Anterior cingulate cortex (tissue), 58 donors: ENCODE results near the gene ARPC5.
A peak's percentile ranks its signal among the peaks of the same experiment; 100 is the strongest.

Source experiments
- DNase-seq, 58 donors: peaks; one replicate each; lab custom pipeline; 2025; lab: John Stamatoyannopoulos, UW

Gene ARPC5

GRCh38 chr1:183589384-183589783, 46.2 kb downstream of the ARPC5 start:
- DNase-seq: no peak

DNA sequence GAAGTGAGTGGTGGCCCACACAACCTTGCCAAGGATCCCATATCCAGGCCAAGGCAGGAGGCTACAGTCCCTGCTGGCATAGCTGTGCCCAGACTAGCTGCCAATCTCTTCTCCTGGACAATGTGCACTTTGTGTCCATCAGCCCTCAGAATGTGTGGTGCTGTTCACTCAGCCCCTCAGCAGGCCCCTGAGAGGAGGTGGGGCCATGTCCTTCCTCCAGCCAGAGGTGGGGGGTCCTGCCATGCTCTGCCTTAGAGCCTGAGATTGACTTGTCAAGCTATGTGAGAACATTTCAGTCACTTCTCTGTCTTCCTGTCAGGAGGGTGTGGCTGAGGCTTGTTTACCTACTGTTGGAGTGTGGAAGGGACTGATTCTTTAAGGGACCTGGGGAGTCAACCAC, 46.8 kb downstream of the ARPC5 start:
- DNase-seq: peak in 26 of 58 donors; percentile 10 to 71 (median 36)

DNA sequence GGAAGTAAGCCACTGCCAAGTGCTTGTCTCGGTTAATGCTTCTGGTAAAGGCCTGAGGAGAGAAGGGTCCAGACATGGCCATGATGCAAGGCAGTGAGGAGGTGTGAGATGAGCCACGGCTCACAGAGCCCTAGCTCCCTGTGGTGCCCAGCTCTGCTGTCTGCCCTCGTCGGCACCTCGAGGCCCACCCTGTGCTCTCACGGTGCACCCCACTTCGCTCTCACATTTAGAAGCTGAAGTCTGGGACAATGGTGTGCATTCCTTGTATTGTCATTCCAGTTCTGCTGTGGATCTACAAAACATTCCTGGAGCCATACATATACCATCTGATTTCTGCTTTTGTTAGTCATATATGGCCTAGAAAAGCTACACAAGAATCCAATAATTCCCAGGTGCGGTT, 48.7 kb downstream of the ARPC5 start:
- DNase-seq: no peak

DNA sequence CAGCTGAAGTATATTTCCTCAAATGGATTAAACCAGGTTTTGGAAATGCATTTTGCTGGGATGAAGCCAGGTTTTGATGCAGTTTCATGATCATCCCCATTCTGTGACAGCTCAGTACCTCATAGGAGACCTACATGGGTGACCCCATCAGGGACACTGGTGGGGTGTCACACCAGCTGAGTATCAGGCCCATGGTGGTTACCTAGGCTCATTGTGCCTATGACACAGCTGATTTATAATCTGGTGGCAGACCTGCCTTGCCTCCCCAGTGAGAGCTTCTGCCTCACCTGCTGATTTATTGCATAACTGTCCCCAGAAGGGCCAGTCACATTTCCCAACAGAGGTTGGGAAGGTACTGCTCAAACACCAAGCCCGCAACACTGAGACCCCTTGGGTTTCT, 49.1 kb downstream of the ARPC5 start:
- DNase-seq: no peak

- no peak for DNase-seq
These were observed 50.5 kb downstream of the ARPC5 start for GRCh38 chr1:183585038-183585437.

- no peak for DNase-seq
These were observed 51.4 kb downstream of the ARPC5 start for GRCh38 chr1:183584147-183584546.

GRCh38 chr1:183583466-183583865, 52.1 kb downstream of the ARPC5 start:
- DNase-seq: no peak

GRCh38 chr1:183582021-183582713, 53.4 kb downstream of the ARPC5 start:
- DNase-seq: no peak

- DNase-seq: peak in 3 of 58 donors; percentile 7 to 38 (median 18)
These were observed 55.3 kb downstream of the ARPC5 start for GRCh38 chr1:183580281-183580682.

DNA sequence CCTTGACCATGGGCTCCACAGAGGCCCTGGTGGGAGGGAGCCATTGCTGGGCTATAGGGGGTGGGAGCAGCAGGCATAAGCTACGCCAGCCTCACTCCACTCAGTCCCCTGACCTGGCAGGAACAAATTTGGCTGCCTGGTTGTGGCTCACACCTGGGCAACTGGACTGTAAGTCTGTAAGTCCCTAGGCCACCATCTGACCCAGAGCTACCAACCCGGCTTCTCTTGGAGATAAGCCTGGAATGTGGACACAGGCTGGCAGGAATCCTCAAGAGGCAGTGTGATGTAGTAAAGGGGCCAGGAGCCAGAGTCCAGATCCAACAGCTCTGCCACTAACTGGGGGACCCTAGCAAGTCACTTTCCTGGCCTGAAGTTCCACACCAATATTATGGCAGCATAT, 56.7 kb downstream of the ARPC5 start:
- no peak for DNase-seq

GRCh38 chr1:183577897-183578465, 57.6 kb downstream of the ARPC5 start:
- no peak for DNase-seq

DNA sequence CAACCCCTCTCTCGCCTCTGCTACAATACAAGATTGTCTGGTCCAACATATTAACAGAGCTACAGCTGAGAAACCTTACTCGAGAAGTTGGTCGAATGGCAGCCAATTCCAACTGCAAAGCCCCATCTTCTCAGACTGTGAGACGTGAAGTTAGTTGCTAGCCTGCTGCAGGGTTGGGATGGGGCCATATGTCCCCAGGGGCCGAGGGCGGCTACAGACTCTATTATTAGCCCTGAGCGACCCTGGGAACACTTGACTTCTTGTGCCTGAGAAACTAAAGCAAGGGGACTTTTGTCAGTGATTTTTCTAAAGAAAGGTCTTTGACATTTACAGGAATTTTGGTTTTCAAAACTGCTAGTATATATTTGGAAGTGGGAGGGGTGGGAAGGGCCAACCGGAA, 59.0 kb downstream of the ARPC5 start:
- DNase-seq: no peak

GRCh38 chr1:183575606-183576005, 60.0 kb downstream of the ARPC5 start:
- DNase-seq: no peak

GRCh38 chr1:183572721-183573120, 62.9 kb downstream of the ARPC5 start:
- no peak for DNase-seq

DNA sequence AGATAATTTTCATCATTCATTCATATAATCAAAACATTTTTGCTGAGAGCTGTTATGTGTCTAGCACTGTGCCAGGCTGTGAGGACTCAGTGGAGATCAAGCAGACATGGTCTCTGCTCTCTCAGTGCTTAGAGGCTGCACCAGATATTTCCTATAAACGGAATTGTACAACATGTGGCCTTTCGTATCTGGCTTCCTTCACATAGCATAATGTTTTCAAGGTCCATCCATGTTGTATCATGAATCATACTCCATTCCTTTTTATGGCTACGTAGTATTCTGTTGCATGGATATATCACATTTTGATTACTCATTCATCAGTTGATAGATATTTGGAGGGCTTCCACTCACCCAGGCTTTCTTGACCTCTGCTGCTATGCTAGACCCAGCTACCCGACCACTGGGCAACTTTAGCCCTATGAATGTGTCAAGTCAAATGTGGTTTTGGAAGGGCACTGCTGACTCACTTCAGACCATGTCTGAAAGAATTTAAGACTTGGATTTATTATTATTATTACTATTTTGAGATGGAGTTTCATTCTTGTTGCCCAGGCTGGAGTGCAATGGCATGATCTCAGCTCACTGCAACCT, 63.8 kb downstream of the ARPC5 start:
- no peak for DNase-seq
